ENCODE measurements around the gene MEGF6. TPM values are rescaled to one million over a fixed set of nuclear protein-coding genes. Genes with fewer than 3 reads are reported as not detected.
"Not testable (repeated sequence)": the region's sequence is repeated elsewhere in the genome, so short reads cannot be mapped to it uniquely, and the experiment has no call there.

The MEGF6 gene
- total RNA-seq, 2 donors from 2014 or later = 83.0 to 103 TPM

DNA sequence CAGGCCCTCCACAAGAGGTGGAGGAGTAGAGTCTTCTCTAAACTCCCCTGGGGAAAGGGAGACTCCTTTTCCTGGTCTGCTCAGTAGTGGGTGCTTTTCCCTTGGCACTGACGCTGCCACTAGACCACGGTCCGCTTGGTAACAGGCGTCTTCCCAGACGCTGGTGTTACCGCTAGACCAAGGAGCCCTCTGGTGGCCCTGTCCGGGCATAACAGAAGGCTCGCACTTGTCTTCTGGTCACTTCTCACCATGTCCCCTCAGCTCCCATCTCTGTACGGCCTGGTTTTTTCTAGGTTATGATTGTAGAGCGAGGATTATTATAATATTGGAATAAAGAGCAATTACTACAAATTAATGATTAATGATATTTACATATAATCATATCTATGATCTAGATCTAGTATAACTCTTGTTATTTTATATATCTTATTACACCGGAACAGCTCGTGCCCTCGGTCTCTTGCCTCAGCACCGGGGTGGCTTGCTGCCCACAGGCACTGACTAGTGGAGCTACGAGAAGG lies 9.9 kb upstream of the MEGF6 start:
- H3K36me3 ChIP-seq (ENCODE audit: control insufficient read depth, insufficient read depth, low read length) = peaks cover 11% of the 10 kb centered on the region
- H3K9ac ChIP-seq (ENCODE audit: extremely low read depth, low read length, poor library complexity, severe bottlenecking); H3K27me3 ChIP-seq (ENCODE audit: control insufficient read depth, insufficient read depth, low read length, poor library complexity, severe bottlenecking); H3K27ac Mint-ChIP-seq; H3K36me3 Mint-ChIP-seq (ENCODE audit: low read depth); H3K4me3 Mint-ChIP-seq; H3K27ac ChIP-seq (ENCODE audit: low read depth, low read length); H3K4me3 ChIP-seq (ENCODE audit: low read length); H3K27me3 Mint-ChIP-seq (ENCODE audit: insufficient read depth); H3K9me3 Mint-ChIP-seq; H3K9me3 ChIP-seq (ENCODE audit: control insufficient read depth, low read length): not testable (repeated sequence)
- peaks cover 17% of the 10 kb centered on the region for H3K4me1 Mint-ChIP-seq
- TF ChIP-seq, protein P1, sequence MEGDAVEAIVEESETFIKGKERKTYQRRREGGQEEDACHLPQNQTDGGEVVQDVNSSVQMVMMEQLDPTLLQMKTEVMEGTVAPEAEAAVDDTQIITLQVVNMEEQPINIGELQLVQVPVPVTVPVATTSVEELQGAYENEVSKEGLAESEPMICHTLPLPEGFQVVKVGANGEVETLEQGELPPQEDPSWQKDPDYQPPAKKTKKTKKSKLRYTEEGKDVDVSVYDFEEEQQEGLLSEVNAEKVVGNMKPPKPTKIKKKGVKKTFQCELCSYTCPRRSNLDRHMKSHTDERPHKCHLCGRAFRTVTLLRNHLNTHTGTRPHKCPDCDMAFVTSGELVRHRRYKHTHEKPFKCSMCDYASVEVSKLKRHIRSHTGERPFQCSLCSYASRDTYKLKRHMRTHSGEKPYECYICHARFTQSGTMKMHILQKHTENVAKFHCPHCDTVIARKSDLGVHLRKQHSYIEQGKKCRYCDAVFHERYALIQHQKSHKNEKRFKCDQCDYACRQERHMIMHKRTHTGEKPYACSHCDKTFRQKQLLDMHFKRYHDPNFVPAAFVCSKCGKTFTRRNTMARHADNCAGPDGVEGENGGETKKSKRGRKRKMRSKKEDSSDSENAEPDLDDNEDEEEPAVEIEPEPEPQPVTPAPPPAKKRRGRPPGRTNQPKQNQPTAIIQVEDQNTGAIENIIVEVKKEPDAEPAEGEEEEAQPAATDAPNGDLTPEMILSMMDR (conservative IDR thresholded peaks at IDR 0.05) = peak; percentile 73
- DNase-seq = peak; percentile 75
- 48 to 62% methylated on average over 5 to 10 of the region's 15 CpGs for WGBS, 2 experiments (ENCODE audit: insufficient coverage in 1 of 2, insufficient read length in 1 of 2)
- peaks cover 12% of the 10 kb centered on the region for H3K4me1 ChIP-seq (ENCODE audit: control insufficient read depth, insufficient read depth, low read length)

DNA sequence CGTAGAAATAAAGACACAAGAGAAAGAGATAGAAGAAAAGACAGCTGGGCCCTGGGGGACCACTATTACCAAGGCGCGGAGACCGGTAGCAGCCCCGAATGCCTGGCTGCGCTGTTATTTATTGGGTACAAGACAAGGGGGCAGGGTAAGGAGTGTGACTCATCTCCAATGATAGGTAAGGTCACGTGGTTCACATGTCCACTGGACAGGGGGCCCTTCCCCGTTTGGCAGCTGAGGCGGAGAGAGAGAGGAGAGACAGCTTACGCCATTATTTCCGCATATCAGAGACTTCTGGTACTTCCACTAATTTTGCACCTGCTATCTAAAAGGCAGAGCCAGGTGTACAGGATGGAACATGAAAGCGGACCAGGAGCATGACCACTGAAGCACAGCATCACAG lies 9.4 kb upstream of the MEGF6 start:
- no peak overlapping the region for H3K4me3 Mint-ChIP-seq
- no peak overlapping the region for H3K27ac ChIP-seq (ENCODE audit: low read depth, low read length)

DNA sequence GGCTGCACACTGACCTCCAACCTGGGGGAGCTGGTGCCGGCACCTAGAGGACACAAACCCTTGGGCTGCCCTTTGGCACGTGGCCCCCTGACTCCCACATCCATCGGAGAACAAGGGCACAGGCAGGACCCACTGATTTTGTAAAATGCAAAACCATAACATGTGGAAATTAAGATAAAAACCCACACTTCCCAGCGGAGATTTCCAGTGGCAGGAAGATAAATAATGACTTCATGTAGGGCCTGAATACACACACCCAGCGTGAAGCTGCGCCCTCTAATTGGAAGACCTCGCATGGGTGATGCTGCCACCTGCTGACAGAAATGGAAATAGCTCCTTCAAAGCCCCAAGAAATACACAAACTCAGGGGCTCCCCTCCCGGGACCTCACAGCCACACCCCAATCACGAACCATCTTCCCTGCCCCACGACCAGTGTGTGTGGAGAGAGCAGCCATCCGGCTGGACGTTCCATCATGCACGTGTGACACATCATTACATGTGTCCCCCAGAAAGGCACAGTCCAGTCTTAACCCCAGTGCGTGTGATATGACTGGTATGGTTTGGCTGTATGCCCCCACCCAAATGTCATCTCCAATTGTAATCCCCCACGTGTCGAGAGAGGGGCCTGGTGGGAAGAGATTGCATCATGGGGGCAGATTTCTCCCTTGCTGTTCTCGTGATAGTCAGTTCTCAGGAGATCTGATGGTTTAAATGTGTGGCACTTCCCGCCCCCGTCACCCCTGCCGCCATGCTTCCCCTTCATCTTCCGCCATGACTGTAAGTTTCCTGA lies 7.8 kb upstream of the MEGF6 start:
- no peak overlapping the region for H3K4me3 Mint-ChIP-seq
- H3K27ac Mint-ChIP-seq = peak overlapping the region; percentile 69

More for the DNA sequence above, 9.4 kb upstream of the MEGF6 start:
- Mint-ChIP-seq H3K27me3 (ENCODE audit: insufficient read depth) (no peaks in the 10 kb centered on the region), H3K27ac (no peak overlapping the region), H3K9me3 (no peaks in the 10 kb centered on the region), H3K36me3 (ENCODE audit: low read depth) (peaks cover 1% of the 10 kb centered on the region), H3K4me1 (peaks cover 14% of the 10 kb centered on the region)
- H3K4me3 ChIP-seq (ENCODE audit: low read length) = no peak overlapping the region
- H3K9me3 ChIP-seq (ENCODE audit: control insufficient read depth, low read length) = no peaks in the 10 kb centered on the region
- WGBS, 2 experiments (ENCODE audit: insufficient coverage in 1 of 2, insufficient read length in 1 of 2) = 89 to 95% methylated on average over 9 to 12 of the region's 12 CpGs
- no peak overlapping the region for H3K9ac ChIP-seq (ENCODE audit: extremely low read depth, low read length, poor library complexity, severe bottlenecking)
- peak; percentile 39 for DNase-seq
- H3K4me1 ChIP-seq (ENCODE audit: control insufficient read depth, insufficient read depth, low read length) = peaks cover 9% of the 10 kb centered on the region
- TF ChIP-seq, protein P1 (conservative IDR thresholded peaks at IDR 0.05) = no peak
- H3K27me3 ChIP-seq (ENCODE audit: control insufficient read depth, insufficient read depth, low read length, poor library complexity, severe bottlenecking) = no peaks in the 10 kb centered on the region
- H3K36me3 ChIP-seq (ENCODE audit: control insufficient read depth, insufficient read depth, low read length) = peaks cover 6% of the 10 kb centered on the region

More for the DNA sequence above, 7.8 kb upstream of the MEGF6 start:
- 34% methylated on average over 12 to 21 of the region's 21 CpGs for WGBS, 2 experiments (ENCODE audit: insufficient coverage in 1 of 2, insufficient read length in 1 of 2)
- Histone ChIP-seq H3K36me3 (ENCODE audit: control insufficient read depth, insufficient read depth, low read length) (peaks cover 5% of the 10 kb centered on the region), H3K4me1 (ENCODE audit: control insufficient read depth, insufficient read depth, low read length) (peaks cover 18% of the 10 kb centered on the region), H3K4me3 (ENCODE audit: low read length) (no peak overlapping the region), H3K27me3 (ENCODE audit: control insufficient read depth, insufficient read depth, low read length, poor library complexity, severe bottlenecking) (no peaks in the 10 kb centered on the region), H3K9ac (ENCODE audit: extremely low read depth, low read length, poor library complexity, severe bottlenecking) (no peak overlapping the region), H3K9me3 (ENCODE audit: control insufficient read depth, low read length) (no peaks in the 10 kb centered on the region), H3K27ac (ENCODE audit: low read depth, low read length) (no peak overlapping the region)
- peak; percentile 91 for DNase-seq
- TF ChIP-seq, protein P1 (conservative IDR thresholded peaks at IDR 0.05) = peak; percentile 92
- no peaks in the 10 kb centered on the region for H3K27me3 Mint-ChIP-seq (ENCODE audit: insufficient read depth)
- H3K4me1 Mint-ChIP-seq = peaks cover 23% of the 10 kb centered on the region
- no peaks in the 10 kb centered on the region for H3K36me3 Mint-ChIP-seq (ENCODE audit: low read depth)
- H3K9me3 Mint-ChIP-seq = no peaks in the 10 kb centered on the region
